MM.1S (cell line): ENCODE measurements around the gene SECTM1.

Experiments used
- EZH2 ChIP-seq: fragments of 300-600 bp; sonication (generic); optimal IDR thresholded peaks from 2 replicates; pipeline ENCODE3; 2017; ENCODE audit warnings: low read depth, mild to moderate bottlenecking, antibody characterized with exemption, low read length, mixed read lengths
- EZH2phosphoT487 ChIP-seq: fragments of 300-600 bp; sonication (generic); IDR thresholded peaks from 2 replicates; pipeline ENCODE4 v1.6.1; 2018; ENCODE audit warnings: antibody characterized with exemption, low read length
- TF ChIP-seq, protein P1 (sequence below): fragments of 300-600 bp; sonication (generic); IDR thresholded peaks from 2 replicates; pipeline ENCODE4 v1.5.1; 2016; ENCODE audit warnings: antibody characterized with exemption, low read length, mixed read lengths

DNA sequence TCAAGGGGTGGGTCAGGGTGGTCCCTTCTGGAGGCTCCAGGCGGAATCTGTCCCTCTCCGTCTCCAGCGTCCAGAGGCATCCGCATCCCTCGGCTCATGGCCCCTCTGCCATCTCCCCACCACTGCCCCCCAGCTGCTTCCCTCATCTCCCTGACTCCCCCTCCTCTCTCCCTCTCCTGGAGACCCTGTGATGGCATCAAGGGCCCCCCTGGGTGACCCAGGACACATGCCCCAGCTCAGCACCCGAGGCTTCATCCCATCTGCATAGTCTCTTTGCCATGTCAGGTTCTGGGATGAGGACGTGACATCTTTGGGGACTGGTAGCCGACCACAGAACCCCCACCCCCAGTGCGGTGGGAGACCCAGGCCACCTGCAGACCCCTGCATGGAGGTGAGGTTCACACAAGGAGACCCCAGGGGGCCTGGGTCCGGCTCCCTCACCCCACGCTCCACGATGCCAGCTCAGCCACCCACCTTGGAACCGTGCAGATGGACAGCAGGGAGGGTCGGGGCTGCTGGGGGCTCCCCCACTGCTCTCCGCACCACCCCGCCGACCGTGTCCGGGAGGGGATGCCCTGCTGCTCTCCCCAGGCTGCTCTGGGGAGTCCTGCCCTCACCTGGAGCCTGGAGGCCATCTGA lies 3.8 kb downstream of the SECTM1 start:
- TF ChIP-seq, protein P1, sequence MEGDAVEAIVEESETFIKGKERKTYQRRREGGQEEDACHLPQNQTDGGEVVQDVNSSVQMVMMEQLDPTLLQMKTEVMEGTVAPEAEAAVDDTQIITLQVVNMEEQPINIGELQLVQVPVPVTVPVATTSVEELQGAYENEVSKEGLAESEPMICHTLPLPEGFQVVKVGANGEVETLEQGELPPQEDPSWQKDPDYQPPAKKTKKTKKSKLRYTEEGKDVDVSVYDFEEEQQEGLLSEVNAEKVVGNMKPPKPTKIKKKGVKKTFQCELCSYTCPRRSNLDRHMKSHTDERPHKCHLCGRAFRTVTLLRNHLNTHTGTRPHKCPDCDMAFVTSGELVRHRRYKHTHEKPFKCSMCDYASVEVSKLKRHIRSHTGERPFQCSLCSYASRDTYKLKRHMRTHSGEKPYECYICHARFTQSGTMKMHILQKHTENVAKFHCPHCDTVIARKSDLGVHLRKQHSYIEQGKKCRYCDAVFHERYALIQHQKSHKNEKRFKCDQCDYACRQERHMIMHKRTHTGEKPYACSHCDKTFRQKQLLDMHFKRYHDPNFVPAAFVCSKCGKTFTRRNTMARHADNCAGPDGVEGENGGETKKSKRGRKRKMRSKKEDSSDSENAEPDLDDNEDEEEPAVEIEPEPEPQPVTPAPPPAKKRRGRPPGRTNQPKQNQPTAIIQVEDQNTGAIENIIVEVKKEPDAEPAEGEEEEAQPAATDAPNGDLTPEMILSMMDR = no peak
- TF ChIP-seq EZH2 (no peak), EZH2phosphoT487 (no peak)
